RWPE1 (cell line): ENCODE results near the gene PPP4R1.

Experiments
- CTCF ChIA-PET: fragments of 350-600 bp; sonication (Branson Sonifier 250); formaldehyde crosslinking; extraction: SDS; loops from one replicate; lab custom pipeline; 2021; lab: Yijun Ruan, JAX
- POLR2A ChIA-PET: fragments of 400-600 bp; formaldehyde crosslinking; extraction: SDS; loops from one replicate; lab custom pipeline; 2020; ENCODE audit warnings: antibody characterized with exemption; ENCODE audit not compliant: low non-redundant PET; lab: Yijun Ruan, JAX
- DNase-seq: peaks from one replicate; pipeline ENCODE4 v3.0.0; 2012; ENCODE audit warnings: low spot score
- H3K27ac ChIP-seq: fragments of 450-650 bp; 2 replicates; pipeline ENCODE4 v1.5.1; 2017
- CTCF ChIP-seq: fragments of 450-650 bp; conservative IDR thresholded peaks from 2 replicates; pipeline ENCODE4 v1.5.1; 2017; ENCODE audit warnings: low read depth, mild to moderate bottlenecking

PPP4R1 gene

GRCh38 chr18:9629709-9630108 is 15.3 kb upstream of the PPP4R1 start:
- no peak for DNase-seq
- TF ChIP-seq CTCF, result no peak
- no peak overlapping the region for H3K27ac ChIP-seq
- ChIA-PET POLR2A (no interaction called here), CTCF (no interaction called here)

- POLR2A ChIA-PET, result no interaction called here
- TF ChIP-seq CTCF, result no peak
- DNase-seq, result no peak
- no peak overlapping the region for H3K27ac ChIP-seq
- CTCF ChIA-PET, result no interaction called here
Measured at GRCh38 chr18:9628984-9629383, 14.6 kb upstream of the PPP4R1 start.

- POLR2A ChIA-PET, result no interaction called here
Measured at GRCh38 chr18:9627642-9628041, 13.3 kb upstream of the PPP4R1 start.

GRCh38 chr18:9619990-9620389 is 5.6 kb upstream of the PPP4R1 start:
- ChIA-PET CTCF (interaction anchor here (0.6 kb wide), 1 partner anchor 102 kb away, joined by 3 read pairs; no protein-coding TSS in a partner anchor), POLR2A (no interaction called here)
- no peak for DNase-seq
- no peak overlapping the region for H3K27ac ChIP-seq
- TF ChIP-seq CTCF, result no peak

More at GRCh38 chr18:9627642-9628041, 13.3 kb upstream of the PPP4R1 start:
- H3K27ac ChIP-seq, result no peak overlapping the region
- no peak for TF ChIP-seq CTCF
- CTCF ChIA-PET, result no interaction called here
- DNase-seq, result no peak

GRCh38 chr18:9619545-9619944 is 5.2 kb upstream of the PPP4R1 start:
- TF ChIP-seq CTCF, result no peak
- H3K27ac ChIP-seq, result no peak overlapping the region
- ChIA-PET POLR2A (no interaction called here), CTCF (no interaction called here)
- no peak for DNase-seq

GRCh38 chr18:9619056-9619455 is 4.7 kb upstream of the PPP4R1 start:
- TF ChIP-seq CTCF, result no peak
- H3K27ac ChIP-seq, result no peak overlapping the region
- ChIA-PET CTCF (interaction anchor here (0.6 kb wide), 1 partner anchor 136 kb away, joined by 3 read pairs; no protein-coding TSS in a partner anchor), POLR2A (no interaction called here)
- no peak for DNase-seq
